ENCODE data around the gene TCF21. TPM values are rescaled to one million over a fixed set of nuclear protein-coding genes. Genes with fewer than 3 reads are reported as not detected.

TCF21 gene
- total RNA-seq, 1 donor from 2014 or later, result 5.0 TPM

- Mint-ChIP-seq H3K27ac (no peak overlapping the region), H3K4me3 (no peak overlapping the region), H3K27me3 (ENCODE audit: low read depth) (no peaks in the 10 kb centered on the region), H3K36me3 (peaks cover 1% of the 10 kb centered on the region), H3K4me1 (no peaks in the 10 kb centered on the region), H3K9me3 (peaks cover 27% of the 10 kb centered on the region)
- no peak for TF ChIP-seq CTCF (IDR thresholded peaks at IDR 0.05; ENCODE audit: unreplicated experiment)
- no peak for DNase-seq (ENCODE audit: low spot score in 2 of 2, unreplicated experiment in 2 of 2)
Observed at GRCh38 chr6:133937909-133938308, 49.0 kb downstream of the TCF21 start.

- Mint-ChIP-seq H3K36me3 (no peaks in the 10 kb centered on the region), H3K27ac (no peak overlapping the region), H3K27me3 (ENCODE audit: low read depth) (no peaks in the 10 kb centered on the region), H3K4me3 (no peak overlapping the region), H3K9me3 (peaks cover 21% of the 10 kb centered on the region), H3K4me1 (no peaks in the 10 kb centered on the region)
- TF ChIP-seq CTCF (IDR thresholded peaks at IDR 0.05; ENCODE audit: unreplicated experiment), result no peak
- DNase-seq (ENCODE audit: low spot score in 2 of 2, unreplicated experiment in 2 of 2), result no peak
Observed at GRCh38 chr6:133938533-133938932, 49.6 kb downstream of the TCF21 start.

GRCh38 chr6:133939778-133940667, 51.1 kb downstream of the TCF21 start:
- Mint-ChIP-seq H3K36me3 (no peaks in the 10 kb centered on the region), H3K27ac (no peak overlapping the region), H3K9me3 (peaks cover 6% of the 10 kb centered on the region), H3K27me3 (ENCODE audit: low read depth) (no peaks in the 10 kb centered on the region), H3K4me3 (no peak overlapping the region), H3K4me1 (no peaks in the 10 kb centered on the region)
- TF ChIP-seq CTCF (IDR thresholded peaks at IDR 0.05; ENCODE audit: unreplicated experiment), result no peak
- no peak for DNase-seq (ENCODE audit: low spot score in 2 of 2, unreplicated experiment in 2 of 2)

Other genes starting within 250 kb of the TCF21 start
- gene TBPL1, start 64.1 kb downstream of the TCF21 start, total RNA-seq, result 29.3 to 31.0 TPM (median 30.5 TPM) in 3 replicates
- 7.8 to 8.7 TPM (median 8.1 TPM) in 3 replicates for gene SLC2A12, start 163.5 kb downstream of the TCF21 start, total RNA-seq

Data from mesothelial cell of epicardium (in vitro differentiated cells).